Stromal cell of bone marrow (primary cell): ENCODE measurements around the gene LENG9.
"Not testable (repeated sequence)": the region's sequence is repeated elsewhere in the genome, so short reads cannot be mapped to it uniquely, and the experiment has no call there.

Experiments used
- DNase-seq: peaks from one replicate; pipeline ENCODE4 v3.0.0-alpha.2; 2012; ENCODE audit warnings: low read depth

LENG9 gene

DNA sequence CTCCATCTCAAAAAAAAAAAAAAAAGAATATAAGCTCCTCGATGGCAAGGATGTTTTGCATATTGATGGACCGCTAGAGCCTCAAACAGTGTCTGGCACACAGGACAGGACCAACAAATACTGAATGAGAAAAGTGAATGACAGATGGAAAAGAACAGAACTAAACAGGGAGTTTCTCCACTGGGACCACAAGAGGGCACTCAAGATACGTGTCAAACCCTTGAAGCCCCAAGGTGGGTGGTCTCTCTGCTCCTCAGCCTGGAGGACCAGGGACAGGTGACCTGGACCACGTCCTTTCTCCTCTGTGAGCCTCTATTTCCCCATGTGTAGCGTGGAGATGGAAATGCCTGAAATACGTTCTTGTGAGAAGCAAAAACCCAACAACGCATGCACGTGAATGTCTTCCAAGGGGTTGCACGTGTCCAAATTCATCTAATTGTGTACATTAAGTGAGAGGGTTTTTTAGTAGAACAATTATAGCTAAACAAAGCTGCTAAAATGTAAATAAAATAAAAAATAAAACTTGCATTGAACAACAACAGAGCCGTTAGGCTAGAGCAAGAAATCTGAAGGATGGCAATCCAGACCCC lies 15.2 kb upstream of the LENG9 start:
- peak; percentile 33 for DNase-seq

DNA sequence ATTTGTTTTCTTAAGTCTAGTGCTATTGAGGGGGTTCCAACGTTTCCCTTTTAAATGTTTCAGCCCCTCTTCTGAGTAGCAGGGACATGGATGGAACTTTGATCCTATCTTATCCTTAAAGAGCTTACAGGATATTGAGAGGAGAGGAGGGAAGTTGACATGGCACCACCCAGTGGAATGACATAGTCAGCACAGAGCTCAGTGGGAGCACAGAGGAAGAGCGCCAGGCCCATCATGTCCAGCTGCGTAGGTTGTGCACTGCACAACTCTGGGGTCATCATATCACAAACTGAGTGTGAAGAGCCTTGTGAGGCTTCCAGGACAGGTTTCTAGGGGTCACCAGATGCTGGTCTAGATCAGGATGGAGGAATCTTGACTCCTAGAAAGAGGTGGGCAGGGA lies 14.1 kb upstream of the LENG9 start:
- DNase-seq = no peak

DNA sequence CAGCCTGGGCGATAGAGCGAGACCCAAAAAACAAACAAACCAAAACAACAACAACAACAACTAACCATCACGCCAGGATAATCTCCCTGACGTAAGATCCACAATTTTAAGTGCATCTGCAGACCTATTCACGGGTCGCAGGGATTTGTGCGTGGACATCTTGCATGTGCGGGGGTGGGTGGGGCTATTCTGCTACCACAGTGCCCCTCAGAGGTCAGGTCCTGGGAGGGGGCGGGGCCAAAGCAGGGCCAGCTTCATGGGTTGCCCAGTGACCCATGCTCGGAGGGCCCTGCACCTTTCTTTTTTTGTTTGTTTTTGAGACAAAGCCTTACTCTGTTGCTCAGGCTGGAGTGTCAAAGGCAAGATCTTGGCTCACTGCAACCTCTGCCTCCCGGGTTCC lies 12.1 kb upstream of the LENG9 start:
- no peak for DNase-seq

DNA sequence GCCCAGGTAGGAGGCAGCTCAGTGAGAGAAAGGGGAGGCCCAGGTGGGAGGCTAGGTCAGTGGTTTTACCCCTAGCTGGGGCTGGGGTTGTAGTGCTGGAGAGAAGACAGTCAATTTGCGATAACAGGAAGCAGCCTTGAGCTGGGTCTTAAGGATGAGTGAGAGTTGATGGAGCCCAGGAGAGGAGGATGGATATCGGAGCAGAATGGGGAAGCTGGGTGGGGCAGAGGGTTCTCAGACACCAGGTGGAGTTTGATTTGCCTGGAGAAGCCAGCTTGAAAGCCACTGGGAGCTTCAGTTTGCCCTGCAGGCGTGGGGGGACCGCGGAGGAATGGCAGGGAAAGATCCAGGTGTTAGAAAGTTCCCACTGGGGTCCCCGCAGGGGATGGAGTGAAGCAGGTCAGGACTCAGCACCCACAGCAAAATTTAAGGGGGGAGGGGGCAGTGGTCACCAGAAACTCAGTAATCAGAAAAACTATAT lies 10.4 kb upstream of the LENG9 start:
- DNase-seq = no peak

DNA sequence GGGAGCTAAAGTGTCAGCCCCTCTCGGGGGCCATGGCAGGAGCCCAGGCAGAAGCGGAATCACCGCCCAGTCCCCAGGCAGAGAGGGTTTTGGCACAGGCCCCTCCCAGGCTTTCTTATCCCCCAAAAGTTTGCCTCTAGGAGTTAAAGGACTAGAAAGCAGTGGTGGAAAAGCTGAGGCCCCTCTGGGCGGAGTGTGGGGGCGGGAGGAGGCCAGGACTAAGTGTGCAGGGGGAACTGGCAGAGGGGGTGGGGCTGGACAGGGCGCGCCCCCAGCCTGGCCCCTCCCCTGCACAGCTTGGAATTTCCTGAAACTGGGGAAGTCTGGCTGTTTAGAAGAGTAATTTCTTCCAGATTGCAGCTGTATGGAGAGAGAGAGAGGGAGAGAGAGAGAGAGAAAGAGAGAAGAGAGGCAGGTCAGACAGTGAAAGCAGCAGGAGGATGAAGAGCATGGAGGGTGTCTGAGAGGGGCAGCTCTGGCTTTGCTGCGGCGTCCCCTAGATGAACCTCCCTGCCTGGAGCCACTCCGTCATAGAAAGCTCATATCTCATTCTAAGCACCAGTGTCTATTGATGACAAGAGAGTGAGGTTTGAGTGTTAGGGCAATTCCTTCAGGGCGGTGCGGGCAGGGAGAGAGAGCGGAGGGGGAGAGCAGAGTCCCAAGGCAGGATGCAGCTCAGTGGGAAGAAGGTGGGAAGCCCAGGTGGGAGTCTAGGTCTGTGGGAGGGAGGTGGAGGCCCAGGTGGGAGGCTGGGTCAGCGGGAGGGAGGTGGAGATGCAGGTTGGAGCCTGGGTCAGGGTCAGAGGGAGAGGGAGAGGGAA lies 9.7 kb upstream of the LENG9 start, which contains the start of gene CDC42EP5:
Gene CDC42EP5, minus strand, starts transcription at position 226 of the 821 bp plus-strand sequence. CDS start 7,749 bp downstream, outside the sequence.
- DNase-seq = peak; percentile 75

DNA sequence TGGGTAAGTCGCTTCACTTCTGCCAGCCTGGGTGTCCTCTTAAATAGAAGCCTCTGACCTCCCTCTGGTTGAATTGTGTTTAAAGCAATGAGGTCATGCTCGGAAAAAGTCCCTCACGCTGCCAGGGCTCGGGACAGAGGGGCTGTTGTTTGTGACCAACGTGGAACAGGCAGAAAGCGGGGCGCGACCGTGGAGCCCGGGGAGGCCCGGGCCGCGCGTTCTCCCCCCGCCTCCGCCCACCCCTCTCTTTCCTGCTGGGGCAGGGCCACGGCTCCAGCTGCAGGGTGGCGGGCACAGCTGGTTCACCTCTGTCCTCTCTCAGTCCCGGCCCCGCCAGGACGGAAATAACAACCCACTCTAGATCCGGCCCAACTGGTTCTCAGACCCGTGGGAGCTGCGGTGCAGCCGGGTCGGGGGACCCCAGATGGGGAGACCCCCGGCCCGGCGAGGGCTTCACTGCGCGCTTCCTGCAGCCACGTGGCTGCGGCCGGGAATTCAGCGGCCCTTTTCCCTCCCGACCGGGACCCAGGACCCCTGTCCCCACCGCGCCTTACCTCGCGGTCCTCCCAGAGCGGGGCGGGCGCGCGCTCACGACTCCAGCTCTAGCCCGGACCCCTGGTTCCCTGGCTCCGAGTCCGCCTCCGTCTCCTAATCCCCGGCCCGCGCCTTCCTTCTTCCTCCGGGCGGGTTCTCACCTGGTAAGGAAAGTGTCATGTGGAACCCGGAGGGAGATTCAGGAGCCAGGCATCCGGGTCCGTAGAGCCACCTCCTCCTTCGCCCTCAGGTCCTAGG lies 7.6 kb upstream of the LENG9 start:
- no peak for DNase-seq

DNA sequence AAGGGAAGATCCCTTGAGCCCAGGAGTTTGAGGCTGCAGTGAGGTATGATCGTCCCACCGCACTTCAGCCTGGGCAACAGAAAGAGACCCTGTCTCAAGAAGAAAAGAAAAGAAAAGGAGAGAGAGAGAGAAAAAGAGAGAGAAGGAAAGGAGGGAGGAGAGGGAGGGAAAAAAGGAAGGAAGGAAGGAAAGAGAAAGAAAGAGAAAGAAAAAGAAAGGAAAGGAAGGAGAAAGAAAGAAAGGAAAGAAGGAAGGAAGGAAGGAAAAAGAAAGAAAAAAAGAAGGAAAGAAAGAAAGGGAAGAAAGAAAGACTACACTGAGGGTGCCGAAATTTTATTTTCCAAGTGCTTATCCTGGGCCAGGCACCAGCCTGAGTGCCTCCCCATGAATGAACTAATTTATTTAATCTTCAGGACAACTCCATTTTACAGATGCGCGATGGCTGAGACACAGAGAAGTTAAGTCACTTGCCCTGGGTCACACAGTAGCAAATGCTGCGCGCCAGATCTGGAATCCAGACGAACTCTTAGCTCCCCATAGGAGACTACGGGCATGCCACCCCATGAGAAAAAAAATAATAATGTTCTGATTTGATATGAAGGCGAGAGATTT lies 6.8 kb upstream of the LENG9 start:
- no peak for DNase-seq

DNA sequence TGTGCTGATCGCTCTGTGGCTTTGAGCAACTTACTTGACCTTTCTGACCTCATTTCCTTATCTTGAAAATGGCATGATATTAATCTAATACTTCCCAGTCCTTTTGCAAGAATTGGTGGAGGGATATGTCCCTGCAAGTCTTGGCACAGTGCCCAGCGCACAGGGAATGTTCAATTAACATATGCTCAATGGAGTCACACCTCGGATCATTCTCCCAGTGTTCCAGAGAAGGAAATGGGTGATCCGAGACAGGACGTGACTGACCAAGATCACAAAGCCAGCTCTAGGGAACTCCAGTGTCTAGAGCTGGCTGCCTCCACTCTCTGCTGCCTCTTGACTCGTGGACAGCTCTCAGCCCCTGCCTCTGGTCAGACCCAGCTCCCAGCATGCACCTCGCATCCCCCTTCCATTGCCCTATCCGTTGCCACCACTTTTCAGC lies 5.9 kb upstream of the LENG9 start:
- DNase-seq = no peak

DNA sequence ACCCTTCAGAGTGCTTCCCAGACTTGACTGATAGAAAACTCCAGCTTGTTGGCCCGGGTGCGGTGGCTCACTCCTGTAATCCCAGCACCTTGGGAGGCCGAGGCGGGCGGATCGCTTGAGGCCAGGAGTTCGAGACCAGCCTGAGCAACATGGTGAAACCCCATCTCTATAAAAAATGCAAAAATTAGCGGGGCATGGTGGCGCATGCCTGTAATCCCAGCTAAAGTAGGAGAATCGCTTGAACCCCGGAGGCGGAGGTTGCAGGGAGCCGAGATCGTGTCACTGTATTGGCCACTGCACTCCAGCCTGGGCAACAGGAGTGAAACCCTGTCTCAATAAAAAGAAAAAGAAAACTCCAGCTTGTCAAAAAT lies 2.5 kb upstream of the LENG9 start:
- not testable (repeated sequence) for DNase-seq

DNA sequence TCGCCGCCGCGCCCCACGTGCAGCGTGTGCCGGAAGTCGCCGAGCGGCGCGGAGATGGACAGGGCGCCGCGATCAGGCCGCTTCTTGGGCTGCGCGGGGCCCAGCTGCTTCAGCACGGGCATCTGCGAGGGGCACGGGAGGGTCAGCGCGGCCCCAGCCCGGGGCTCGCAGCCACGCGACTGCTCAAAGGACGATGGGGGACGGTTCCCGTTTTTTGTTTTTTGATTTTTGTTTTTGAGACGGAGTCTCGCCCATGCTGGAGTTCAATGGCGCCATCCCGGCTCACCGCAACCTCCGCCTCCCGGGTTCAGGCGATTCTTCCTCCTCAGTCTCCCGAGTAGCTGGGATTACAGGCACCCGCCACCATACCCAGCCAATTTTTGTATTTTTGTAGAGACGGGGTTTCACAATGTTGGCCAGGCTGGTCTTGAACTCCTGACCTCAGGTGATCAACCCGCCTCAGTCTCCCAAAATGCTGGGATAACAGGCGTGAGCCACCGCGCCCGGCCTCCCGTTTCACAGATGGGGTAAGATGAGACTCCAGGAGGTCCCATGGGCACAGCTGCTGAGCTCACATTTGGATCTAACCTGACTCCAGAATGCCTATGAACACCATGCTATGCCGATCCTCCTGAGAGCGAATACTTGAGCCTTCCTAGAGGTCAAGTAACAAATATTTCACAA lies 2.0 kb upstream of the LENG9 start:
- no peak for DNase-seq

DNA sequence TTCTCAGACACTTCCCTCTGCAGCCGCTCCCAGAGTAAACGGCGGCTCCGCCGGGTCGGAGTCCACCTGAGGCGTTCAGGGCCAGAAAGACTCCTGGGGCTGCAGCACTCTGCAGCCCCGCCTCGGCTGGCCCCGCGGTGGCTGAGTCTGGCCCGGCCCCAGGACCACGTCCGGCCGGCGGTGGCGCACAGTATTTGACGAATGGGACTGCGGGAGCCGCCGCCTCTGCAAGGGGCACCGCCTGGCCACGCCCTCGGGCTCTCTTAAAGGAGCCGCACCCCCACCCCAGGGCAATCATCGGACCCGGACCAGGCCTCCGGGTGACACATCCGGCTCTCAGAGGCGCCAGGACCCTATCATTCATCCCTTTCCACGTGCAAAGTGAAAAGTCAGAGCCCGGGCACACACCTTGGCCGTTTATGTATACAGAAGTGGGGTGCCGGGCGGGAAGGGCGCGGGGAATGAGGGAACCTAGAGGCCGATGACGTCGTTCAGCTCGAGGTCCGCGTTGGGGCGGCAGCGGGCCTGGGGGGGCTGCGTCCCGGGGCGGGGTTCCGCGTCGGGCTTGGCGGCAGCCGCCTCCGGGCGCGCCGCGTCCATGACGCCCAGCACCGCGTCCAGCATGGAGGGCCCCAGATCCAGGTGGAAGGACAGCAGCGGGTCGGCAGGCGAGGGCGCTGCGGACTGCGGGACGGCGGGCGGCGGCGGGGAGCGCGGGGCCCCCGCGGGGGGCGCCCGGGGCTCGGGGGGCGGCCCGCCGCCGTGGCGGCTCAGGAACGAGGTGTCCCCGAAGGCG lies 1.2 kb upstream of the LENG9 start:
- peak; percentile 69 for DNase-seq

DNA sequence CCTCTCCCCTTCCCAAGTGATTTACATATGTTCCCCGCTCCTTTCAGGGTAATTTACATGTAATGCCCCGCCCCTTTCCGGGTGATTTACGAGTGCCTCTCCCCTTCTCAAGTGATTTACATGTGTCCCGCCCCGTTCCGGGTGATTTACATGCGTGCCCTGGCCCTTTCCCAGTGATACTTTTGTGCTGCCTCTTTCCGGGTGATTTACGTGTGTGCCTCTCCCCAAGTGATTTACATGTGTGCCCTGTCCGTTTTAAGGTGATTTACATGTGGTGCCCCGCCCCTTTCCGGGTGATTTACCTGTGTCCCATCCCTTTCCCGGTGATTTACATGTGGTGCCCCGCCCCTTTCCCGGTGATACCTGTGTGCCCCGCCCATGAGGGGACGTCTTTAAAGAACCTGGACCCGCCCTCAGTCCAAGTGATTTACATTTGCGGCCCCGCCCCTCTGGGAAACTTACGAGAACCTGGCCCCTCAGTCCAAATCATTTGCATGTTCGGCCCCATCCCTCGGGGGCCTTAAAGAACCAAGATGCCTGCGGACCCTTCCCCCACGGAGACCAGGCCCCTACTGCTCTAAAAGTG lies 559 bp upstream of the LENG9 start:
- peak; percentile 38 for DNase-seq

DNA sequence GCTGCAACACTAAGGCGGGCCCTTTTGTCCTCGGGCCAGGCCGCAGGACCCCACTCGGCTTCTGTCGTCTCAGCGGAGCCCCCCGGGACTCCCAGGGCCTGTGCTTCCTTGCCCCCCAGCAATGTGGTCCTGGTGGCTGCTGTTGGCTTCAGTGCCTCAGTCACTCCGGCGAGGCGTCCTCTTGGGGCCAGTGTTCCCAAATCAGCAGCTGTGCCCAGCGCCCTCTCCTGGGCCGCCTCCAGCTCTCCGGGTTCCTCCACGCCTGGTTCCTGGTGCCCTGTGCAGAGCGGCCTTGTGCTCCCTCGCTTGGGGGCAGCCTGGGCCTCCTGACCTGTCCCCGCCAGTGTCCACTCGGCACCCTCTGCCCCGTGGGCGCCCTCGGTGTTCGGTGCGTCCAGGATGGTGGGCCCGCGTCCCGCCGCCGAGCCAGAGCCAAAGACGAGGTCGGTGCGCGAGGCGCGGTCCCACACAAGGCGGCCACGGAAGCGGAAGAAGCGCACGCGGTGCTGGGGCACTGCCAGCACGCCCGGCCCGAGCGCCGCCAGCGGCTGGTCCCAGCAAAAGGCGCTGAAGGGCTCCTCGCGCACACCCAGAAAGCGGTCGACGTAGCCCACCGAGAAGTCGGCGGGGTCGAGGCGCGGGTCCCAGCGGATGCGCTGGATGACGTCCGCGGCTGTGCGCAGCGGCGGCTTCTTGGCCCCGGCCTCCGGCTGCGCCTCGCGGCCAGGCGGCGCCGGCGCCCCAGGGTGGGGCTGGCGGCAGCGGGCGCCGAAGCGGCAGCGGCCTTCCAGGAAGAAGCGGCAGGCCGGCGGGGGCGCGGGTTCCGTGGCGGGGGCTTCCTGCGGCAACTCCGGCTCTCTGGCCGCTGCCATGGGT lies 685 bp downstream of the LENG9 start:
- no peak for DNase-seq

DNA sequence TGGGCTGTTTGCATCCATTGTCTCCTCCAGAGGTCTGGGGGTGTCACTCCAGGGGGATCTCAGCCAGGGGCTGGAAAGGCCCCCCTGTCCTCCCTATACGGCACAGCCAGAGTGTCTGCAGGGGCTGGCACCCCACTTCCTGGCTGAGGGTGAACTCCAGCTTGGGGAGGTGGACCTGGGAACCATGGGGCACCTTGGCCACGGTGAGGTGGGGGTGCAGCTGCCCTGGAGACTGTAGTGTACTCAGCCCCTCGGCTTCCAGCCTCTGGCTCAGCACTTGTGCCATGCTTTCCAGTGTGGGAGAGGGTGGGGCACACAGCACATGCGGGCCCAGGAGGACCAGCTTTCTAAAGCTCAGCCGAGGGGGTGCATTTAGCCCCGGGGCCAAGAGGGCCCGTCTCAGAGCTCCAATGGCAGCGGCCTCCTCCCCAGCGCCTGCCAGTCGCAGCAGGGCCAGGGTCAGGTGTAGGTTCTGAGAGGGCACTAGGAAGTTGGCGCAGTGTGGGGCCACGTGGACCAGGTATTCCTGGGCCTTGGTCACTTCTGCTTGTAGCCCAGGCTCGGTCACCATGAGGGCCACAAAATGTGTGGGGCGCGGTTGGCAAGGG lies 1.4 kb downstream of the LENG9 start:
- DNase-seq = no peak

DNA sequence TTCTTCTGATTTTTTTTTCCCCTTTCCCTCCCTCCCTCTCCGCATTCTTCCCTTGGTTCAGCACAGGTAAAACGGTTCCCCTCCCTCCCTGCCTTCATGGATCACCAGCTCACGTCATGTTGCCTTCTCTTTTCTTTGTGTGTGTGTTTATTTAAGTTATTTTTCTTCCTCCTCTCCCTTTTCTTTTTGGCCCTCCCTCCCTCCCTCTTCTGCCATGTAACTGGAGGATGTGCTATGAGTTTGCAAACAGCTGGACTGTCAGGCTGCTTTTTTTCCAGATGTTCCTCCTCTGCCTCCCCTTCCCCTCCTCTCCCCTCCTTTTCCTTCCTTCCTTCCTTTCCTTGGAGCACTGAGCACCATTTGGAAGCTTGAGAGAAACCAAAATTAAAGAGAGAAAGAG lies 2.0 kb downstream of the LENG9 start:
- no peak for DNase-seq

DNA sequence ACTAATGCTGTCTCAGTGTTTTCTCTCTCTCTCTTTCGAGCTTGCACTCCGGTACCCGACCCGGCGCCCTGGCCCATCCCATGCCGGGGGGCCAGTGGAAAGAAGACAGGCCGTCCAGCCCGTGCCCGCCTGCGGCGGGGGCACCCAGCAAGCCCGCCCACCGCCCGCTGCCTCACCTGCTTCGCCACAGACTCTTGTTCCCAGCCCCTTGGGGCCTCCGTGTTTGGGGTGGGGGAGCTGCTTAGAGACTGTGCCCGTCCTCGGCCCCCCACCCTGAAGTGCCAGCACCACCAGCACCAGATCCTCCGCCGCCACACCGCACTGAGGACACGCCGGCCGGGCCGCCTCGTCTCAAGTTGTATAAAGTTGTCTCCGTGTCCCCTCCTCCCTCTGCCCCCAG lies 2.4 kb downstream of the LENG9 start:
- DNase-seq = no peak

DNA sequence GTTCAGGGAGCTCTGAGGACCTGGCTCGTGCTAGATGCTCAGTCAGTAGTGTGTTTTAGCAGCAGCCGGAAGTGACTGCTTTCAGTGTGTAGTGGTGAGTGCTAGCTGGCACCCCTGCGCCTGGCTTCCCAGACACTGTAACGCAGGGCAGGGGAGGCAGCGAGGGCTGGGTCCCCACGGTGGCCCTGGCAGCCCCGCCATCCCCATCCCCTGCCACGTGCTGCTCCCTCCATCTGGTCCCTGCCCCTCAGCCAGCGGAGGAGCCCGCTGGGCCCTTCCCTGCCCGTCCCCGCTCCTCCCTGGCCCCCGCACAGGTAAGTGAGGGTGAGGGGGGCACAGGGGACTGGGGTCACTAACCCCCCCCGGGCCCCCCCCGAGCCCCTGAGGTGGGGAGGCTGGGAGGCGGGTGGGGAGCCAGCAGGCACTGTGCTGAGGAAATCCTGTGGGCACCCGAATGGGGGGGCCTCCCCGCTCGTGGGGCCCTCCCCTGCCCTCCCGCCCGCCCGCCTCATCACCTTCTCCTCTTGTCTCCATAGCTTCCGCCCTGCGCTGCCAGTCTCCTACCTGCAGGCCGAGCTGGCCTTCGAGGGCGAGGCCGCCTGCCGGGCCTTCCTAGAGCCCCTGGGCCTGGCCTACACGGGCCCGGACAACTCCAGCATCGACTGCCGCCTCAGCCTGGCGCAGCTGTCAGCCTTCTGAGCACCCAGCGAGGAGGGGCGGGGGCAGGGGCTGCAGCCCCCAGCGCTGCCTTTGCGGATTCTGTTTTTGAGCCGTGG lies 3.2 kb downstream of the LENG9 start:
- DNase-seq = no peak
